ENCODE results near the gene SLC26A11.

DNA sequence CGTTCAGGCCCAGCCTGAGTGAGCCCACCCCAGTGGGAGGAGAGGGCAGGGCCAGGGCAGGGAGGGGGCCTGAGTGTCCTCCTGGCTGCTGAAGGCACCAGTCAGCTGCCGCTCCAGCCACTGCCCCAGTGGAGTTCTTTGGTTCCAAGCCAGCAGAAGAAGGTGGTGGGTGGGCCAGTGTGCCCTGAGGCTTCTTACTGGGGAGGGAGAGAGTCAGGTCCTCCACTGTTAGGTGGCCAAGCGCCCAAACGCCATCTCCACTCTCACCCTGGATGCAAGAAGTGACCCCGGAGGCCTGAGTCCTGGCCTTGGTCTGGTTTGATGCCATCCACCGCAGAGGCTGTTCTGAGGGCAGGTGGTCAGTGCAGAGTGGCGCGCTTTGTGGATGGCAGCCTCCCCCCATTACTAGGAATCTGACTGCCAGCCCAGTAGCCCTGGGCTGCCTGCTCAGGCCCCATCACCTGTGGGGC, 42.6 kb downstream of the SLC26A11 start:
- TF ChIP-seq, protein P1, sequence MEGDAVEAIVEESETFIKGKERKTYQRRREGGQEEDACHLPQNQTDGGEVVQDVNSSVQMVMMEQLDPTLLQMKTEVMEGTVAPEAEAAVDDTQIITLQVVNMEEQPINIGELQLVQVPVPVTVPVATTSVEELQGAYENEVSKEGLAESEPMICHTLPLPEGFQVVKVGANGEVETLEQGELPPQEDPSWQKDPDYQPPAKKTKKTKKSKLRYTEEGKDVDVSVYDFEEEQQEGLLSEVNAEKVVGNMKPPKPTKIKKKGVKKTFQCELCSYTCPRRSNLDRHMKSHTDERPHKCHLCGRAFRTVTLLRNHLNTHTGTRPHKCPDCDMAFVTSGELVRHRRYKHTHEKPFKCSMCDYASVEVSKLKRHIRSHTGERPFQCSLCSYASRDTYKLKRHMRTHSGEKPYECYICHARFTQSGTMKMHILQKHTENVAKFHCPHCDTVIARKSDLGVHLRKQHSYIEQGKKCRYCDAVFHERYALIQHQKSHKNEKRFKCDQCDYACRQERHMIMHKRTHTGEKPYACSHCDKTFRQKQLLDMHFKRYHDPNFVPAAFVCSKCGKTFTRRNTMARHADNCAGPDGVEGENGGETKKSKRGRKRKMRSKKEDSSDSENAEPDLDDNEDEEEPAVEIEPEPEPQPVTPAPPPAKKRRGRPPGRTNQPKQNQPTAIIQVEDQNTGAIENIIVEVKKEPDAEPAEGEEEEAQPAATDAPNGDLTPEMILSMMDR (IDR thresholded peaks at IDR 0.05) = no peak
- TF ChIP-seq POLR2A (IDR thresholded peaks at IDR 0.05) = no peak

Measured in gastroesophageal sphincter (tissue), 3 donors.